ENCODE results near the gene ATP6V1G3. TPM values are rescaled to one million over a fixed set of nuclear protein-coding genes. Genes with fewer than 3 reads are reported as not detected.
"Not testable (repeated sequence)": the region's sequence is repeated elsewhere in the genome, so short reads cannot be mapped to it uniquely, and the experiment has no call there.

ATP6V1G3 gene
- polyA plus RNA-seq (2014; cell fraction: cytosol; rRNA removed) = not detected in 2 replicates
- polyA plus RNA-seq (2014; cell fraction: nucleus; rRNA removed) = not detected in 2 replicates

- no peak for DNase-seq (ENCODE audit: low spot score)
These were observed at the start of gene ATP6V1G3 for GRCh38 chr1:198540580-198540979. TSS of gene ATP6V1G3 (minus strand) at chr1:198540680. CDS start at chr1:198540650, 30 bp downstream.

GRCh38 chr1:198588845-198589244, 48.4 kb upstream of the ATP6V1G3 start:
- no peak for DNase-seq (ENCODE audit: low spot score)

- DNase-seq (ENCODE audit: low spot score) = no peak
These were observed 43.7 kb upstream of the ATP6V1G3 start for GRCh38 chr1:198584163-198584562.

GRCh38 chr1:198583209-198583802, 42.8 kb upstream of the ATP6V1G3 start:
- DNase-seq (ENCODE audit: low spot score) = not testable (repeated sequence)

GRCh38 chr1:198577444-198577843, 37.0 kb upstream of the ATP6V1G3 start:
- DNase-seq (ENCODE audit: low spot score) = no peak

- no peak for DNase-seq (ENCODE audit: low spot score)
These were observed 35.5 kb upstream of the ATP6V1G3 start for GRCh38 chr1:198575798-198576641.

- no peak for DNase-seq (ENCODE audit: low spot score)
These were observed 34.8 kb upstream of the ATP6V1G3 start for GRCh38 chr1:198575292-198575691.

GRCh38 chr1:198574325-198574724, 33.8 kb upstream of the ATP6V1G3 start:
- no peak for DNase-seq (ENCODE audit: low spot score)

- DNase-seq (ENCODE audit: low spot score) = no peak
These were observed 24.2 kb upstream of the ATP6V1G3 start for GRCh38 chr1:198564716-198565115.

GRCh38 chr1:198564157-198564556, 23.7 kb upstream of the ATP6V1G3 start:
- DNase-seq (ENCODE audit: low spot score) = no peak

GRCh38 chr1:198563583-198563982, 23.1 kb upstream of the ATP6V1G3 start:
- DNase-seq (ENCODE audit: low spot score) = no peak

- DNase-seq (ENCODE audit: low spot score) = no peak
These were observed 19.7 kb upstream of the ATP6V1G3 start for GRCh38 chr1:198560161-198560560.

GRCh38 chr1:198559362-198559761, 18.9 kb upstream of the ATP6V1G3 start:
- no peak for DNase-seq (ENCODE audit: low spot score)

- no peak for DNase-seq (ENCODE audit: low spot score)
These were observed 17.9 kb upstream of the ATP6V1G3 start for GRCh38 chr1:198558402-198558801.

- DNase-seq (ENCODE audit: low spot score) = no peak
These were observed 16.5 kb upstream of the ATP6V1G3 start for GRCh38 chr1:198556971-198557370.

- no peak for DNase-seq (ENCODE audit: low spot score)
These were observed 12.4 kb upstream of the ATP6V1G3 start for GRCh38 chr1:198552668-198553416.

GRCh38 chr1:198550941-198551524, 10.6 kb upstream of the ATP6V1G3 start:
- no peak for DNase-seq (ENCODE audit: low spot score)

GRCh38 chr1:198549866-198550265, 9.4 kb upstream of the ATP6V1G3 start:
- DNase-seq (ENCODE audit: low spot score) = no peak

GRCh38 chr1:198548890-198549289, 8.4 kb upstream of the ATP6V1G3 start:
- peak; percentile 35 for DNase-seq (ENCODE audit: low spot score)

GRCh38 chr1:198545156-198545555, 4.7 kb upstream of the ATP6V1G3 start:
- DNase-seq (ENCODE audit: low spot score) = no peak

GRCh38 chr1:198544265-198544664, 3.8 kb upstream of the ATP6V1G3 start:
- peak; percentile 95 for DNase-seq (ENCODE audit: low spot score)
